Adipocyte (in vitro differentiated cells): ENCODE data around the gene ESX1.
"Not testable (repeated sequence)": the region's sequence is repeated elsewhere in the genome, so short reads cannot be mapped to it uniquely, and the experiment has no call there.

Source experiments
- DNase-seq: peaks from one replicate; pipeline ENCODE4 v3.0.0-alpha.2; 2015; ENCODE audit warnings: low read depth
- H3K27me3 ChIP-seq: replicated peaks from 2 replicates; pipeline ENCODE4 v1.7.0; 2013; ENCODE audit warnings: mild to moderate bottlenecking, low read length, moderate library complexity; ENCODE audit not compliant: control insufficient read depth, insufficient read depth
- H3K36me3 ChIP-seq: 2 replicates; pipeline ENCODE4 v1.7.0; 2013; ENCODE audit warnings: low read length, mild to moderate bottlenecking, moderate library complexity; ENCODE audit not compliant: control insufficient read depth, insufficient read depth, severe bottlenecking
- H3K4me1 ChIP-seq: 2 replicates; pipeline ENCODE4 v1.7.0; 2013; ENCODE audit warnings: mild to moderate bottlenecking, low read length, moderate library complexity; ENCODE audit not compliant: control insufficient read depth, insufficient read depth
- H3K4me3 ChIP-seq: 2 replicates; pipeline ENCODE4 v1.7.0; 2013; ENCODE audit warnings: mild to moderate bottlenecking, low read length, moderate library complexity
- H3K9ac ChIP-seq: 2 replicates; pipeline ENCODE4 v1.7.0; 2013; ENCODE audit warnings: mild to moderate bottlenecking, low read length, moderate library complexity
- H3K9me3 ChIP-seq: 2 replicates; pipeline ENCODE4 v1.7.0; 2013; ENCODE audit warnings: mild to moderate bottlenecking, low read length, moderate library complexity; ENCODE audit not compliant: control insufficient read depth

Gene ESX1

DNA sequence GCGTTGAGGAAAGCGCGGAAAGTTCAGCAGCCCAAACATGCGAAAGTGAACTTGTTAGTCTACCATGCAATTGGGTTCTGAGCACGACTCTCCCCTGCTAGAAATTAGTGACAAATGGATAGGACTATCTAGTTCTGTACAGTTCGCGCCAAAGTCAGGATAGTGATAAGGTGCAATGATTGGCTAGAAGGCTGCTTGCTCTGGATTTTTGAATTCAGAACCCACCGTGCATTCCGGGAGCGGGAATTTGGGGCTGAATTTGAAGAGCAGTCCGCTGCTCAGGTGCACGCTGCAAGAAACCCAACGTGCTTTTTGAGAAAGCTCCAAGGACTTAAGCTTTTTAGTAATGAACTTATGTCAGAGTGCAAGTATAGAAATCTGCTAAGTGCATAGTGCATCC lies 732 bp upstream of the ESX1 start:
- DNase-seq, result no peak
- H3K4me3 ChIP-seq, result no peak overlapping the region
- H3K4me1 ChIP-seq, result peaks cover 4% of the 10 kb centered on the region
- no peak overlapping the region for H3K9ac ChIP-seq
- peaks cover 3% of the 10 kb centered on the region for H3K9me3 ChIP-seq
- H3K36me3 ChIP-seq, result no peaks in the 10 kb centered on the region
- peaks cover 51% of the 10 kb centered on the region for H3K27me3 ChIP-seq

DNA sequence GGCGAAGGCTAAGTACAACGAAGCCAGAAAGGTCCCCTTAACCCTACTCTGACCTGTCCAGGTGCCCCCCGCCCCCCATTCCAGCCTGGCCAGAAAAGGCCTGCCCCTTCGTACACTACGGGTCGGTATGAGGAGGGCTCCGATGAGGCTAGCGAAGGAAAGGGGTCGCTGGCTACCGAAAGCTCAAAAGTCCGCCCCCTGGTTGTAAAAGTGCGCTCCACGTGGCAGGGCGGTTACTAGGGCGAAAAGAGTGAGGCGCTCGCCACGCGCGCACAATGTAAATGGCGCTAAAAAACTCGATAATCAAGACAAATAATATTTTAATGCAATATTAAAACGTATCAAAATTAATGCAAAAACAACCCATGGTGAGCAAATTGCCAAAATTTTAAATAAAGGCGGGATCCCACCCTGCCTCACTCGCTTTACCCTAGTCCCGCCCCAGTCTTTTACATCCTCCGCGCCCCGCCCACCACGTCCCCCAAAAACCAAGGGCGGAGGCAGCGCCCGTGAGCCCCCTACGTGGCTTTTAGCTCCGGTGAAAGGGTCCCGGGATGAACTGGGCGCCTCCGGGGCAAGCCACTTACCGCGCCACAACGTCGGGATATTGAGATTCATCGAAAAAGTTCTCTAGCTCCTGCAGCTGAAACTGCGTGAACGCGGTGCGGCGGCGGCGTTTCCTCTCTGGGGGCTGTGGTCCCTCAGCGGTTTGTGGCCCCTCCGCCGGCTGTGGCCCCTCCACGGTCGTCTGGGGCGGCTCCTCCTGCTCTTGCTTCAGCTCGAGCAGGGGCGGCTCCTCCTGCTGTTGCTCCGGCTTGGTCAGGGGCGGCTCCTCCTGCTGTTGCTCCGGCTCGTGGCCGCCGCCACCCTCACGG lies 929 bp downstream of the ESX1 start:
- H3K9ac ChIP-seq, result no peak overlapping the region
- H3K4me1 ChIP-seq, result peaks cover 4% of the 10 kb centered on the region
- H3K27me3 ChIP-seq, result peaks cover 54% of the 10 kb centered on the region
- H3K36me3 ChIP-seq, result no peaks in the 10 kb centered on the region
- peaks cover 3% of the 10 kb centered on the region for H3K9me3 ChIP-seq
- H3K4me3 ChIP-seq, result peak overlapping the region; percentile 42
- DNase-seq, result peak; percentile 4

DNA sequence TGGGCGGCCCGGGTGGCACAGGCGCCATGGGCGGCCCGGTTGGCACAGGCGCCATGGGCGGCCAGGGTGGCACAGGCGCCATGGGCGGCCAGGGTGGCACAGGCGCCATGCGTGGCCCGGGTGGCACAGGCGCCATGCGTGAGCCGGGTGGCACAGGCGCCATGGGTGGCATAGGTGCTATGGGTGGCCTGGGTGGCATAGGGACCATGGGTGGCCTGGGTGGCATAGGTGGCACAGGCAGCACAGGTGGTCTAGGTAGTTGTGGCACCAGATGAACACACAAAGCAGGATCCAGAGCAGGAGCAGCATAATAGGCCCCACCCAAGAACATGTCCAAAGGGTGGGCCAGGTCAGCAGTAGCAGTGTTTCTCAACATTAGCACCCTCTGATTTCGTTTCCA lies 4.3 kb downstream of the ESX1 start:
- Histone ChIP-seq H3K27me3 (peaks cover 58% of the 10 kb centered on the region), H3K4me1 (peaks cover 4% of the 10 kb centered on the region)
- no peak for DNase-seq

DNA sequence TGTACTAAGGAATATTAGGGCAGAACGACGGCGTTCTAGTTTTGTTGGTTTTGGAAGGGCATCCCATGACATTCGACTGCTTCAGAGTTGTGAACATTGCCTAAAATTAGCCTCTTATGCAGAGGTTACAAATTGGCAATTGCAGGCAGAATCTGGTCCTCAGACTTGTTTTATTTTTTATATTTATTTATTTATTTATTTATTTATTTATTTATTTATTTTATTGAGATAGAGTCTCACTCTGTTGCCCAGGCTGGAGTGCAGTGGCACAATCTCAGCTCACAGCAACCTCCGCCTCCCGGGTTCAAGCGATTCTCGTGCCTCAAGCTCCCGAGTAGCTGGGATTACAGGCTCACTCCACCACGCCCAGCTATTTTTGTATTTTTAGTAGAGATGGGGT lies 24.7 kb downstream of the ESX1 start:
- not testable (repeated sequence) for H3K36me3 ChIP-seq, DNase-seq, H3K4me3 ChIP-seq, H3K4me1 ChIP-seq, H3K9ac ChIP-seq
- H3K9me3 ChIP-seq, result peaks cover 13% of the 10 kb centered on the region
- peaks cover 30% of the 10 kb centered on the region for H3K27me3 ChIP-seq

More for the DNA sequence above, 4.3 kb downstream of the ESX1 start:
- Histone ChIP-seq H3K9me3 (no peaks in the 10 kb centered on the region), H3K4me3 (no peak overlapping the region), H3K9ac (no peak overlapping the region), H3K36me3 (no peaks in the 10 kb centered on the region)

DNA sequence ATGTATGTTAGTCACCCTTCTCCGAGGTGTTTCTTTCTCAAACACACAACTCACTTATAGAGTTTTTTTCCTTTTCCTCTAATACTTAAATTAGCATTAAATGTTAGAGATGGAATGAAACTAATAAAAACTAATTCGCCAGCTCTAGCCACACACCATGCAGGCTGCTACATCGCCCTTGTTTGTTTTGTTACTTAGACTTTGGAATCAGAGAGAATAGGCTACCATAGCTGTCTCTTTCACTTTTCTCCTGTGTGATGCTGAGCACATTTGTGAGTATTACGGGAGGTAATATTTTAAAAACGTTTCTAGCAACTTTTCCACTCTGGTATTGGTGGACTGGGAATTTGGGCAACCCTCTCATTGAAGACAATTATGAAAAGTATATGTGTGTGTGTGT lies 43.5 kb downstream of the ESX1 start:
- Histone ChIP-seq H3K9ac (no peak overlapping the region), H3K27me3 (peaks cover 25% of the 10 kb centered on the region), H3K9me3 (no peaks in the 10 kb centered on the region), H3K4me3 (no peak overlapping the region), H3K36me3 (no peaks in the 10 kb centered on the region), H3K4me1 (no peaks in the 10 kb centered on the region)
- DNase-seq, result no peak

DNA sequence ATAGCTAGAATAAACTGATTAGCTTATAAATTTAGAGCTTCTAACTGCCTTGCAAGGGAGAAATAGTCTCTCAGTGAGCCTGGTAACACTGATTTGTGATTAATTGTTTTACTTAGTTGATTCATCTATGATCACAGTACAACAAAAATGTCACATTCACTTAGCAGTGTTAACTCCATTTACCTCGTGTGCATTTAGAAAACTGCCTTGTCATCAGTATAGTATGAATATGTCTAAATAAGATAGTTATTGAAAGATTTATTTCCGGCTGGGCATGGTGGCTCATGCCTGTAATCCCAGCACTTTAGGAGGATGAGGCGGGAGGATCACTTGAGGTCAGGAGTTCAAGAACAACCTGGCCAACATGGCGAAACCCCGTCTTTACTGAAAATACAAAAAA lies 49.2 kb downstream of the ESX1 start:
- no peak overlapping the region for H3K4me3 ChIP-seq
- no peak for DNase-seq
- H3K9ac ChIP-seq, result no peak overlapping the region
- H3K36me3 ChIP-seq, result peaks cover 10% of the 10 kb centered on the region
- H3K27me3 ChIP-seq, result peaks cover 2% of the 10 kb centered on the region
- H3K4me1 ChIP-seq, result no peaks in the 10 kb centered on the region
- no peaks in the 10 kb centered on the region for H3K9me3 ChIP-seq
